H9 (cell line): Measurements from ENCODE around the gene SPAG4. TPM values are rescaled to one million over a fixed set of nuclear protein-coding genes. Genes with fewer than 3 reads are reported as not detected.

ENCODE experiments used
- DNase-seq: peaks from one replicate; pipeline ENCODE4 v3.0.0-alpha.2; 2017
- H2AFZ ChIP-seq: one replicate; pipeline ENCODE4 v1.6.1; 2013; ENCODE audit warnings: mild to moderate bottlenecking, low read length, control low read depth, moderate library complexity
- H2AK5ac ChIP-seq: 2 replicates; pipeline ENCODE4 v1.6.1; 2013; ENCODE audit warnings: low read length, control low read depth, mixed read lengths; ENCODE audit not compliant: insufficient read length
- H2BK120ac ChIP-seq: one replicate; pipeline ENCODE4 v1.6.1; 2013; ENCODE audit warnings: low read depth, mild to moderate bottlenecking, low read length, control low read depth, inconsistent platforms; ENCODE audit not compliant: poor library complexity, severe bottlenecking
- H2BK12ac ChIP-seq: 2 replicates; pipeline ENCODE4 v1.6.1; 2013; ENCODE audit warnings: low read length, control low read depth, mixed read lengths, low read depth; ENCODE audit not compliant: insufficient read length
- H2BK15ac ChIP-seq: 2 replicates; pipeline ENCODE4 v1.6.1; 2013; ENCODE audit warnings: low read depth, low read length, control low read depth
- H2BK20ac ChIP-seq: one replicate; pipeline ENCODE4 v1.6.1; 2013; ENCODE audit warnings: low read depth, mild to moderate bottlenecking, low read length, control low read depth, inconsistent platforms; ENCODE audit not compliant: poor library complexity, severe bottlenecking
- H2BK5ac ChIP-seq: 2 replicates; pipeline ENCODE4 v1.6.1; 2013; ENCODE audit warnings: low read length, control low read depth, mixed read lengths; ENCODE audit not compliant: insufficient read length
- H3K14ac ChIP-seq: 2 replicates; pipeline ENCODE4 v1.6.1; 2013; ENCODE audit warnings: low read length, control low read depth; ENCODE audit not compliant: insufficient read depth
- H3K18ac ChIP-seq: 2 replicates; pipeline ENCODE4 v1.6.1; 2013; ENCODE audit warnings: low read depth, mild to moderate bottlenecking, mixed read lengths, low read length, control low read depth; ENCODE audit not compliant: insufficient read length
- H3K23ac ChIP-seq: 2 replicates; pipeline ENCODE4 v1.6.1; 2013; ENCODE audit warnings: low read length, control low read depth, mixed read lengths, low read depth; ENCODE audit not compliant: insufficient read length
- H3K23me2 ChIP-seq: 2 replicates; pipeline ENCODE4 v1.6.1; 2013; ENCODE audit warnings: low read depth, mild to moderate bottlenecking, mixed read lengths, low read length, control low read depth; ENCODE audit not compliant: insufficient read length, poor library complexity, severe bottlenecking
- H3K27ac ChIP-seq: 2 replicates; pipeline ENCODE4 v1.5.1; 2013; ENCODE audit warnings: low read length, control low read depth, mixed read lengths, low read depth; ENCODE audit not compliant: insufficient read length
- H3K27me3 ChIP-seq: 2 replicates; pipeline ENCODE4 v1.6.1; 2013; ENCODE audit warnings: low read length, control low read depth, inconsistent platforms; ENCODE audit not compliant: insufficient read depth
- H3K4ac ChIP-seq: 2 replicates; pipeline ENCODE4 v1.6.1; 2013; ENCODE audit warnings: low read depth, mild to moderate bottlenecking, control low read depth, inconsistent platforms, low read length, moderate library complexity
- H3K4me1 ChIP-seq: 2 replicates; pipeline ENCODE4 v1.6.1; 2013; ENCODE audit warnings: low read length, control low read depth, inconsistent platforms; ENCODE audit not compliant: insufficient read depth
- H3K4me2 ChIP-seq: 2 replicates; pipeline ENCODE4 v1.6.1; 2013; ENCODE audit warnings: low read length, control low read depth, mixed read lengths; ENCODE audit not compliant: insufficient read length, insufficient read depth
- H3K56ac ChIP-seq: 2 replicates; pipeline ENCODE4 v1.6.1; 2013; ENCODE audit warnings: low read depth, mild to moderate bottlenecking, mixed read lengths, low read length, control low read depth; ENCODE audit not compliant: insufficient read length
- H3K79me1 ChIP-seq: 2 replicates; pipeline ENCODE4 v1.6.1; 2013; ENCODE audit warnings: low read depth, mild to moderate bottlenecking, moderate library complexity, low read length, control low read depth, inconsistent platforms; ENCODE audit not compliant: insufficient read depth, poor library complexity, severe bottlenecking
- H3K79me2 ChIP-seq: 2 replicates; pipeline ENCODE4 v1.6.1; 2013; ENCODE audit warnings: low read length, control low read depth, inconsistent platforms; ENCODE audit not compliant: insufficient read depth
- H3K9ac ChIP-seq: 2 replicates; pipeline ENCODE4 v1.6.1; 2013; ENCODE audit warnings: low read length, control low read depth, mixed read lengths; ENCODE audit not compliant: insufficient read length; ENCODE audit errors: extremely low read depth
- H3K9me3 ChIP-seq: one replicate; pipeline ENCODE4 v1.6.1; 2013; ENCODE audit warnings: low read depth, low read length, inconsistent platforms; ENCODE audit not compliant: control insufficient read depth
- H3T11ph ChIP-seq: one replicate; pipeline ENCODE4 v1.6.1; 2013; ENCODE audit warnings: mild to moderate bottlenecking, low read length, control low read depth, inconsistent platforms
- H4K20me1 ChIP-seq: one replicate; pipeline ENCODE4 v1.6.1; 2013; ENCODE audit not compliant: control insufficient read depth, insufficient read length, insufficient read depth
- H4K5ac ChIP-seq: 2 replicates; pipeline ENCODE4 v1.6.1; 2013; ENCODE audit warnings: low read depth, mild to moderate bottlenecking, mixed read lengths, low read length, control low read depth; ENCODE audit not compliant: insufficient read length
- H4K8ac ChIP-seq: replicated peaks from 2 replicates; pipeline ENCODE4 v1.6.1; 2013; ENCODE audit warnings: low read length, control low read depth, mixed read lengths, low read depth; ENCODE audit not compliant: insufficient read length
- H4K91ac ChIP-seq: 2 replicates; pipeline ENCODE4 v1.6.1; 2013; ENCODE audit warnings: low read depth, mild to moderate bottlenecking, moderate library complexity, mixed read lengths, low read length, control low read depth; ENCODE audit not compliant: insufficient read length
- H3K27ac Mint-ChIP-seq, 3 experiments: 2 replicates in 2 of 3; 3 replicates in 1 of 3; pipeline ENCODE4 v1.8.0; 2020 to 2021; ENCODE audit warnings: mixed read lengths in 3 of 3, mild to moderate bottlenecking in 1 of 3, moderate library complexity in 1 of 3
- H3K27me3 Mint-ChIP-seq: 2 replicates; pipeline ENCODE4 v1.8.0; 2021; ENCODE audit warnings: low read depth, mild to moderate bottlenecking, moderate library complexity, mixed read lengths
- H3K36me3 Mint-ChIP-seq, 3 experiments: 2 replicates in 2 of 3; 3 replicates in 1 of 3; pipeline ENCODE4 v1.8.0; 2020 to 2021; ENCODE audit warnings: low read depth in 3 of 3, mixed read lengths in 3 of 3; ENCODE audit not compliant: insufficient read depth in 1 of 3
- H3K4me1 Mint-ChIP-seq, 2 experiments: 2 replicates each; pipeline ENCODE4 v1.8.0; 2020; ENCODE audit warnings: mixed read lengths in 2 of 2
- H3K4me3 Mint-ChIP-seq, 2 experiments: 2 replicates in 1 of 2; 3 replicates in 1 of 2; pipeline ENCODE4 v1.8.0; 2020 to 2021; ENCODE audit warnings: mild to moderate bottlenecking in 2 of 2, mixed read lengths in 2 of 2, moderate library complexity in 1 of 2
- H3K9me3 Mint-ChIP-seq, 2 experiments: 2 replicates in 1 of 2; 3 replicates in 1 of 2; pipeline ENCODE4 v1.8.0; 2020; ENCODE audit warnings: mild to moderate bottlenecking in 2 of 2, mixed read lengths in 2 of 2, moderate library complexity in 1 of 2
- WGBS: extraction: QIAGEN DNeasy Blood & Tissue Kit; methylation state at CpG from one replicate; pipeline ENCODE4 v1.1.7; 2013; ENCODE audit warnings: missing lambda C conversion rate, low lambda C conversion rate, mixed read lengths; ENCODE audit not compliant: insufficient read length; ENCODE audit errors: extremely low coverage; 5-methylcytosine and 5-hydroxymethylcytosine counted together
- total RNA-seq: library from RNA; stranded (reverse); gene quantifications from 2 replicates; pipeline ENCODE4 v1.2.1, GENCODE V29; 2021
- TF ChIP-seq, protein P1 (sequence below): fragments of 200-600 bp; sonication (generic); conservative IDR thresholded peaks from 3 replicates; pipeline ENCODE4 v1.8.0; 2021; ENCODE audit warnings: antibody characterized with exemption, mild to moderate bottlenecking

SPAG4 gene
- total RNA-seq, 1 experiment from 2014 or later: 4.9 TPM

DNA sequence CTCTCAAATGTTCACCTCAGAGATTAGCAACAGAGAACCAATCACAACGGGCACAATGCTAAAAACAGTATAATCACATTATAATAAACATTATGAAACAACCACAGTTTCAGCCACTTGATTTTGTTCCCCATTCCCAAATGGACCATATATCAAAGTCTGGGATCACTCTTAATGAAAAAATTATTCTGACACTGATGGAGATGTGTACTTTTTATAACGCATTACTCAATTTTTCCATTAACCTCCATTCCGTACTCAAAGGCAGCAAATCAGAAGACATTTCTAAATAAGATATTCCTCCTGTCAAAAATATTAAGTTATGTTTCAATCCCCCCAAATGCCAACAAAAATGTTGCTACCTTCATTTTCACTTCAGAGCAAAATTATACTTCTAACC is 46.3 kb downstream of the SPAG4 start:
- no peak overlapping the region for H4K8ac ChIP-seq
- H3K56ac ChIP-seq: no peak overlapping the region
- no peaks in the 10 kb centered on the region for H3K27me3 Mint-ChIP-seq
- H3K27ac Mint-ChIP-seq: no peak overlapping the region; a peak in 1 of 7 replicates
- H3K4ac ChIP-seq: no peak overlapping the region
- H3K4me3 Mint-ChIP-seq: peak overlapping the region; percentile 96 to 99
- H2BK120ac ChIP-seq: no peak overlapping the region
- H3K4me1 Mint-ChIP-seq: peaks cover 44 to 48% of the 10 kb centered on the region in 2 experiments
- H3K27ac ChIP-seq: no peak overlapping the region
- no peaks in the 10 kb centered on the region for H3K79me1 ChIP-seq
- H3K18ac ChIP-seq: no peak overlapping the region
- no peak overlapping the region for H2AK5ac ChIP-seq
- no peak overlapping the region for H2BK15ac ChIP-seq
- H2BK12ac ChIP-seq: no peak overlapping the region
- peak overlapping the region; percentile 37 for H3K4me2 ChIP-seq
- H3K23ac ChIP-seq: no peak overlapping the region
- no peaks in the 10 kb centered on the region for H4K20me1 ChIP-seq
- H3K9me3 Mint-ChIP-seq: no peaks in the 10 kb centered on the region; a peak in 1 of 5 replicates
- H2AFZ ChIP-seq: no peak overlapping the region
- H3K9me3 ChIP-seq: no peaks in the 10 kb centered on the region
- WGBS: no CpG with 5 or more reads among the region's 3 CpGs
- H3K36me3 Mint-ChIP-seq: peaks cover 2 to 7% (median 6%) of the 10 kb centered on the region in 3 experiments; a peak in 5 of 7 replicates
- no peak overlapping the region for H2BK20ac ChIP-seq
- no peak for DNase-seq
- no peak overlapping the region for H4K91ac ChIP-seq
- no peak overlapping the region for H3K14ac ChIP-seq
- peaks cover 9% of the 10 kb centered on the region for H3K23me2 ChIP-seq
- no peaks in the 10 kb centered on the region; the same call in 1 of the 2 replicates for H3K4me1 ChIP-seq
- H3K79me2 ChIP-seq: peaks cover 63% of the 10 kb centered on the region
- TF ChIP-seq, protein P1, sequence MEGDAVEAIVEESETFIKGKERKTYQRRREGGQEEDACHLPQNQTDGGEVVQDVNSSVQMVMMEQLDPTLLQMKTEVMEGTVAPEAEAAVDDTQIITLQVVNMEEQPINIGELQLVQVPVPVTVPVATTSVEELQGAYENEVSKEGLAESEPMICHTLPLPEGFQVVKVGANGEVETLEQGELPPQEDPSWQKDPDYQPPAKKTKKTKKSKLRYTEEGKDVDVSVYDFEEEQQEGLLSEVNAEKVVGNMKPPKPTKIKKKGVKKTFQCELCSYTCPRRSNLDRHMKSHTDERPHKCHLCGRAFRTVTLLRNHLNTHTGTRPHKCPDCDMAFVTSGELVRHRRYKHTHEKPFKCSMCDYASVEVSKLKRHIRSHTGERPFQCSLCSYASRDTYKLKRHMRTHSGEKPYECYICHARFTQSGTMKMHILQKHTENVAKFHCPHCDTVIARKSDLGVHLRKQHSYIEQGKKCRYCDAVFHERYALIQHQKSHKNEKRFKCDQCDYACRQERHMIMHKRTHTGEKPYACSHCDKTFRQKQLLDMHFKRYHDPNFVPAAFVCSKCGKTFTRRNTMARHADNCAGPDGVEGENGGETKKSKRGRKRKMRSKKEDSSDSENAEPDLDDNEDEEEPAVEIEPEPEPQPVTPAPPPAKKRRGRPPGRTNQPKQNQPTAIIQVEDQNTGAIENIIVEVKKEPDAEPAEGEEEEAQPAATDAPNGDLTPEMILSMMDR: no peak
- no peak overlapping the region for H3T11ph ChIP-seq
- no peaks in the 10 kb centered on the region for H3K27me3 ChIP-seq
- H3K9ac ChIP-seq: peak overlapping the region; percentile 18
- no peak overlapping the region for H4K5ac ChIP-seq
- H2BK5ac ChIP-seq: no peak overlapping the region
